ENCODE results near the gene ZNF385D.

The ZNF385D gene

DNA sequence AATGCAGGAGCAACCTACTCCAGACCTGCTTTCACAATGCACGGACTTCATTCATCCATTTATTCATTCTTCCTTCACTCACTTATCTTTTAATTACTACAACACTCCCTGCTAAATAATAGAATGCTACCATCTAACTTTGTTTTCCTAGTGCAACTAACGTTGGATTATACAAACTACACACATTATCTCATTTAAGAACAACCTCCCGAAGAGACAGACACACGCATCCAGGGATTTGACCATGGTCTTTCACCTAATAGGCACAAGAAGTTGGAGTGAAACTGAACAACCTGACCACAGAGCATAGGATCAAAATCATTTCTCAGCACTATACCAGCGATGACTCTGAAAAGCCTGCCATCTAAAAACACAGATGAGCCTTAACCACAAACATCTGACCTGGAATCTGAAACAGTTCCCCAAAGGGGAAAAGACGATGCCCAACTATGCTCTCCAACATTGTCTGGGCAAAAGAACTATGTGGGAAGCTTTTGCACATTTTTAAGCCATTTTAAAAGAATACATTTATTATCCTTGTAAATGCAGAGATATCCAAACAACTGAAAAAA lies 21.0 kb downstream of the ZNF385D start:
- DNase-seq (ENCODE audit: low read depth) = no peak
- TF ChIP-seq POLR2A (IDR thresholded peaks at IDR 0.05; ENCODE audit: extremely low read depth, insufficient read length) (no peak), MYC (IDR thresholded peaks at IDR 0.05; ENCODE audit: low read depth, low read length) (no peak), MAX (IDR thresholded peaks at IDR 0.05; ENCODE audit: low read depth, low read length) (no peak), CTCF (IDR thresholded peaks at IDR 0.05; ENCODE audit: low read depth, low read length) (no peak)
- H3K4me3 ChIP-seq (ENCODE audit: low read depth, low read length) = no peak overlapping the region

DNA sequence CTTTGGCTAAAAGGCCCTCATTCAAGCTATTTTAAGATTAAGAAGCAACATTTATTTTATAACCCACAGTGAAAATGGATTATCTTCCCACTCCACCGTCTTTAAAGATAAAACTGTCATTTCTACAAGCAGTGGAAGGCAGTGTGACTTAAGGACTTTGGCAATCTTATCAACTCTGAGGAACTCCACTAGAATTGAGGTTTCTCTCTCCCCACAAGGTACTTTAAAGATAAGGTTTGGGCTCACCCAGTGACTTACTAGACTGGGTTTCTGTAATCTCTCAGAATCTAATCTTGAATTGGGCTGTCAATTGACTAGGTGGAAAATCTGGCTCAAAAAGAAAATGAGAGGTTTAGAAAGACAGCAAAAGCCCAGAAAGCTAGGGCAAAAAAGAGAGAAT lies 21.7 kb downstream of the ZNF385D start:
- no peak for DNase-seq (ENCODE audit: low read depth)
- no peak for TF ChIP-seq CTCF (IDR thresholded peaks at IDR 0.05; ENCODE audit: low read depth, low read length)
- TF ChIP-seq MAX (IDR thresholded peaks at IDR 0.05; ENCODE audit: low read depth, low read length) = no peak
- TF ChIP-seq POLR2A (IDR thresholded peaks at IDR 0.05; ENCODE audit: extremely low read depth, insufficient read length) = no peak
- TF ChIP-seq MYC (IDR thresholded peaks at IDR 0.05; ENCODE audit: low read depth, low read length) = no peak
- H3K4me3 ChIP-seq (ENCODE audit: low read depth, low read length) = no peak overlapping the region

DNA sequence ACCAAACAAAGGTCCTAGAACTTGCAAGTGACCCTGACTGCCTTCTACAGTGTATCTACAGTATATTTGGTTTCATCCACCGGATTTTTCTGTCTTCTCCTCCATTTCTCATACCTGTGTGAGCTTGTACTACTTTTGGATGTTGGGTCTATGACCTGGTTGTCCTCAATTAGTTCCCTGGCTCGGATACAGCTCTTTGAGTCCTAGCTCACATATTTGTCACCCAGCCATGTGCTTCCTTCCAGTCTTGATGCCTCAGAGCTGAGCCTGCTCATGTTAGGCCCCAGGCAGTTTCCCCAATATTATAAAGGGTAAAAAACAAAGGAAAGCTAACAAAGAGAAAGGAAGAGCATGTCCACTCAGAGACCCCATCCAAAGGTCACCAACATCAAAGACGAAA lies 28.2 kb downstream of the ZNF385D start:
- no peak for DNase-seq (ENCODE audit: low read depth)
- no peak for TF ChIP-seq MAX (IDR thresholded peaks at IDR 0.05; ENCODE audit: low read depth, low read length)
- no peak for TF ChIP-seq MYC (IDR thresholded peaks at IDR 0.05; ENCODE audit: low read depth, low read length)
- TF ChIP-seq POLR2A (IDR thresholded peaks at IDR 0.05; ENCODE audit: extremely low read depth, insufficient read length) = no peak
- no peak for TF ChIP-seq CTCF (IDR thresholded peaks at IDR 0.05; ENCODE audit: low read depth, low read length)
- no peak overlapping the region for H3K4me3 ChIP-seq (ENCODE audit: low read depth, low read length)

DNA sequence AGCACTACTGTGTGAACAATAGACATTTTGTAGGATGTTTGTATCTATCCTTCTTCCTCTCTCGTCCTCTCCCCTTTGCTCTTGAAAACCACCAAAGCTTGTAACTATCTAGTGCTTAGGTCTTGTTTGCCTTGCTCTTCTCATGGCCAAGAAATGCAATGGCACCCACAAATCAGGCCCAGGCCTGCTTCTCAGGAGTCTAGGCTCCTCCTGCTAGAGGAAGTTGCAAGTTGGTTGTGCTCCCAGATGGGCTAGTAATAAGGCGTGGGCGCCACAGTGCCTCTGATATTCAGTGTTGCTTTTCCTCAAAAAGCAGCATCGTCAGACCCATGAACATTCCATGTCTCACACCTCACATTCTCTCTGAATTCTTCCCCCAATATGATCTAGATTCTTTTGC lies 28.7 kb downstream of the ZNF385D start:
- H3K4me3 ChIP-seq (ENCODE audit: low read depth, low read length) = no peak overlapping the region
- DNase-seq (ENCODE audit: low read depth) = no peak
- no peak for TF ChIP-seq MYC (IDR thresholded peaks at IDR 0.05; ENCODE audit: low read depth, low read length)
- TF ChIP-seq POLR2A (IDR thresholded peaks at IDR 0.05; ENCODE audit: extremely low read depth, insufficient read length) = no peak

GRCh38 chr3:21718943-21719591 lies 31.9 kb downstream of the ZNF385D start:
- no peak for TF ChIP-seq POLR2A (IDR thresholded peaks at IDR 0.05; ENCODE audit: extremely low read depth, insufficient read length)
- no peak for TF ChIP-seq MYC (IDR thresholded peaks at IDR 0.05; ENCODE audit: low read depth, low read length)
- no peak overlapping the region for H3K4me3 ChIP-seq (ENCODE audit: low read depth, low read length)
- DNase-seq (ENCODE audit: low read depth) = no peak

DNA sequence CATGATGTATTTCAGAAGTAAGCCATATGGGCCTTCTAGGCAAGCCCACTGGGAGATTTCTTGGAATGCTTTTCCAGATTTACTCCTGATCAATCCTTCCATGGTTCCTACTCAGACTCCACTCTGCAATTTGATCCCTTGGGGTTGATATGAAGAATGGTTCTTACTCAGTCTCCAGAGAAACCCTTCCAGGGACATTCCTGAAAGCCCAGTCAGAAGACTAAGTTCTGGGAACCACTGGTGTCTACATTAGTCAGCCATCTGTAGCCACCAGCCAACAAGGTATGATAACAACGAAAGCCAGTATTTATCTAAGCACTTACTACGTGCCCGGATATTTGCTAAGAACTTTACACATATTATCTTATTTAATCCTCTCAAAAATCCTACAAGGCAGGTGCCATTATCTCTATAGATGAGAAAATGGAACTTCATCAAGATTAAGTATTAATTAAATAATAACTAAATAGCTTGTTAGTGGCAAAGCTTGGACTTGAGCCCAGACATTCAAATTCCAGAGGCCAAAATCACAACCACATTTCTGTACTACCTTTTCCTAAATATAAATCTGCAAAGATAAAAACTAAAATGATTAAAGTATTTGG lies 32.7 kb downstream of the ZNF385D start:
- DNase-seq (ENCODE audit: low read depth) = no peak
- no peak overlapping the region for H3K4me3 ChIP-seq (ENCODE audit: low read depth, low read length)
- no peak for TF ChIP-seq CTCF (IDR thresholded peaks at IDR 0.05; ENCODE audit: low read depth, low read length)

GRCh38 chr3:21715662-21716061 lies 35.3 kb downstream of the ZNF385D start:
- TF ChIP-seq MAX (IDR thresholded peaks at IDR 0.05; ENCODE audit: low read depth, low read length) (no peak), MYC (IDR thresholded peaks at IDR 0.05; ENCODE audit: low read depth, low read length) (no peak), POLR2A (IDR thresholded peaks at IDR 0.05; ENCODE audit: extremely low read depth, insufficient read length) (no peak), CTCF (IDR thresholded peaks at IDR 0.05; ENCODE audit: low read depth, low read length) (no peak)
- no peak for DNase-seq (ENCODE audit: low read depth)
- H3K4me3 ChIP-seq (ENCODE audit: low read depth, low read length) = no peak overlapping the region

Data from NB4 (cell line).